Measurements from ENCODE around the gene DLG2. TPM values are rescaled to one million over a fixed set of nuclear protein-coding genes. Genes with fewer than 3 reads are reported as not detected.

DLG2 gene
- total and polyA plus RNA-seq, 2 donors (not counting 3 experiments of a cell fraction or from before 2014, with no cell fraction given): 0.15 to 1.1 TPM

- no peak for TF ChIP-seq POLR2AphosphoS5 (IDR thresholded peaks at IDR 0.05; ENCODE audit: insufficient read depth, low read depth, low read length)
- no peak for TF ChIP-seq JUN (IDR thresholded peaks at IDR 0.05; ENCODE audit: borderline replicate concordance, insufficient read depth, insufficient read length, low read depth)
- TF ChIP-seq GATA2 (IDR thresholded peaks at IDR 0.05; ENCODE audit: insufficient read depth, insufficient read length, low read depth, low read length): no peak
- no peak for TF ChIP-seq POLR2A (IDR thresholded peaks at IDR 0.05; ENCODE audit: low read depth, low read length)
- TF ChIP-seq EZH2 (IDR thresholded peaks at IDR 0.05; ENCODE audit: borderline replicate concordance, low read depth, low read length, severe bottlenecking): no peak
- TF ChIP-seq MAX (IDR thresholded peaks at IDR 0.05; ENCODE audit: insufficient read depth, insufficient read length): no peak
- TF ChIP-seq CTCF (IDR thresholded peaks at IDR 0.05; ENCODE audit: extremely low read depth in 1 of 2, insufficient read depth in 1 of 2, low read depth in 1 of 2, low read length in 2 of 2): no peak
- no peak for TF ChIP-seq MYC (IDR thresholded peaks at IDR 0.05; ENCODE audit: low read depth, low read length)
- TF ChIP-seq FOS (IDR thresholded peaks at IDR 0.05; ENCODE audit: borderline replicate concordance, insufficient read depth, low read length): no peak
- H3K27me3 ChIP-seq (ENCODE audit: control insufficient read depth in 2 of 2, insufficient read depth in 2 of 2, low read length in 2 of 2): no peaks in the 10 kb centered on the region
- H4K20me1 ChIP-seq (replicated peaks; ENCODE audit: control insufficient read depth, extremely low read depth, insufficient read depth, low read length): no peaks in the 10 kb centered on the region
- DNase-seq (ENCODE audit: low read depth, low spot score) (no peak), FAIRE-seq (no peak)
- no peaks in the 10 kb centered on the region for H3K36me3 ChIP-seq (ENCODE audit: control insufficient read depth in 2 of 2, extremely low read depth in 1 of 2, insufficient read depth in 2 of 2, low read length in 2 of 2)
- dilution Hi-C loops (cut with MboI; ENCODE audit: extremely low pct_ligation_motif_present, low sequenced_read_pairs) (no loop called here), intact Hi-C loops (cut with micrococcal nuclease) (no loop called here)
- no peaks in the 10 kb centered on the region for H3K9me3 ChIP-seq (replicated peaks; ENCODE audit: control insufficient read depth, insufficient read depth, low read length)
- H3K27ac ChIP-seq (ENCODE audit: insufficient read depth, low read depth, low read length): no peak overlapping the region
- no peak overlapping the region for H3K4me3 ChIP-seq (replicated peaks in 1 of 3; ENCODE audit: insufficient read depth in 1 of 3, low read depth in 1 of 3, low read length in 3 of 3)
- POLR2A ChIA-PET: no interaction called here
- no peaks in the 10 kb centered on the region for H3K9me1 ChIP-seq (replicated peaks; ENCODE audit: control insufficient read depth, extremely low read depth, insufficient read depth, low read length)
- H3K4me2 ChIP-seq (ENCODE audit: insufficient read depth, low read length): no peak overlapping the region
- H2AFZ ChIP-seq (ENCODE audit: low read depth, low read length): no peak overlapping the region
- no peak overlapping the region for H3K9ac ChIP-seq (replicated peaks; ENCODE audit: extremely low read depth, insufficient read depth, low read length)
- CTCF ChIA-PET: no interaction called here
- BruUV-seq (replicated peaks): no TSS peak
- H3K79me2 ChIP-seq (ENCODE audit: control insufficient read depth, insufficient read depth, low read length): no peaks in the 10 kb centered on the region
- H3K4me1 ChIP-seq (ENCODE audit: control insufficient read depth, extremely low read depth, insufficient read depth, low read length): no peaks in the 10 kb centered on the region
These were observed 1415.2 kb downstream of the DLG2 start for GRCh38 chr11:84211896-84212295.
